NCI-H1105 (cell line): ENCODE data around the gene SLMAP.

Experiments used
- DNase-seq: peaks from one replicate; lab custom pipeline; 2025; lab: John Stamatoyannopoulos, UW

Gene SLMAP

GRCh38 chr3:57755741-57756527 is at the start of gene SLMAP:
Gene SLMAP (plus strand): TSS chr3:57756309. CDS start chr3:57757652, 1,343 bp downstream.
- peak; percentile 92 for DNase-seq

- DNase-seq = no peak
Observed at GRCh38 chr3:57706462-57706861, 49.6 kb upstream of the SLMAP start.

GRCh38 chr3:57709031-57709430 is 47.1 kb upstream of the SLMAP start:
- no peak for DNase-seq

- no peak for DNase-seq
Observed at GRCh38 chr3:57709559-57709958, 46.5 kb upstream of the SLMAP start.

- DNase-seq = no peak
Observed at GRCh38 chr3:57715686-57716085, 40.4 kb upstream of the SLMAP start.

GRCh38 chr3:57717205-57717868 is 38.8 kb upstream of the SLMAP start:
- no peak for DNase-seq

- DNase-seq = no peak
Observed at GRCh38 chr3:57718118-57718517, 38.0 kb upstream of the SLMAP start.

- DNase-seq = no peak
Observed at GRCh38 chr3:57726397-57726796, 29.7 kb upstream of the SLMAP start.

GRCh38 chr3:57727106-57727505 is 29.0 kb upstream of the SLMAP start:
- DNase-seq = no peak

- no peak for DNase-seq
Observed at GRCh38 chr3:57729334-57730045, 26.6 kb upstream of the SLMAP start.

- DNase-seq = no peak
Observed at GRCh38 chr3:57730682-57731081, 25.4 kb upstream of the SLMAP start.

- no peak for DNase-seq
Observed at GRCh38 chr3:57731311-57731710, 24.8 kb upstream of the SLMAP start.

- DNase-seq = no peak
Observed at GRCh38 chr3:57733790-57734189, 22.3 kb upstream of the SLMAP start.

- DNase-seq = no peak
Observed at GRCh38 chr3:57735405-57735804, 20.7 kb upstream of the SLMAP start.

- no peak for DNase-seq
Observed at GRCh38 chr3:57737840-57738239, 18.3 kb upstream of the SLMAP start.

GRCh38 chr3:57738391-57738790 is 17.7 kb upstream of the SLMAP start:
- no peak for DNase-seq

- DNase-seq = no peak
Observed at GRCh38 chr3:57740027-57740426, 16.1 kb upstream of the SLMAP start.

- no peak for DNase-seq
Observed at GRCh38 chr3:57743496-57743895, 12.6 kb upstream of the SLMAP start.

- DNase-seq = no peak
Observed at GRCh38 chr3:57745101-57745500, 11.0 kb upstream of the SLMAP start.

GRCh38 chr3:57746156-57747010 is 9.7 kb upstream of the SLMAP start:
- no peak for DNase-seq

- no peak for DNase-seq
Observed at GRCh38 chr3:57749542-57749941, 6.6 kb upstream of the SLMAP start.

- no peak for DNase-seq
Observed at GRCh38 chr3:57752307-57752706, 3.8 kb upstream of the SLMAP start.
